ENCODE measurements around the gene AHR. TPM values are rescaled to one million over a fixed set of nuclear protein-coding genes. Genes with fewer than 3 reads are reported as not detected.
A peak's percentile ranks its signal among the peaks of the same experiment; 100 is the strongest.

The AHR gene
- total and polyA plus RNA-seq, 5 donors from 2014 or later: 10.3 to 120 (median 13.3) TPM

GRCh38 chr7:17362439-17363105, 64.1 kb downstream of the AHR start:
- Mint-ChIP-seq H3K27ac (no peak overlapping the region), H3K4me3 (no peak overlapping the region), H3K9me3 (peaks cover 0 to 3% (median 0%) of the 10 kb centered on the region in 7 donors), H3K36me3 (no peaks in the 10 kb centered on the region), H3K27me3 (peaks cover 6% of the 10 kb centered on the region), H3K4me1 (peaks cover 0 to 8% (median 5%) of the 10 kb centered on the region in 4 donors)
- H3K27me3 ChIP-seq (ENCODE audit: control insufficient read depth, insufficient read depth, low read length): no peaks in the 10 kb centered on the region
- DNase-seq (no peak), ATAC-seq (ENCODE audit: low read depth in 2 of 2) (no peak)
- peaks cover 5% of the 10 kb centered on the region for H3K4me1 ChIP-seq (ENCODE audit: control insufficient read depth, insufficient read depth, low read length, poor library complexity, severe bottlenecking)
- no peak overlapping the region for H3K4me3 ChIP-seq (ENCODE audit: low read depth, low read length)
- H3K9me3 ChIP-seq (ENCODE audit: control insufficient read depth in 2 of 2, low read length in 2 of 2): no peaks in the 10 kb centered on the region
- no peaks in the 10 kb centered on the region for H3K36me3 ChIP-seq (ENCODE audit: control insufficient read depth, insufficient read depth, low read length)
- no peak overlapping the region for H3K27ac ChIP-seq (ENCODE audit: insufficient read depth, low read length, poor library complexity, severe bottlenecking)

GRCh38 chr7:17364671-17365070, 66.2 kb downstream of the AHR start:
- Histone ChIP-seq H3K4me1 (ENCODE audit: control insufficient read depth, insufficient read depth, low read length, poor library complexity, severe bottlenecking) (peaks cover 5% of the 10 kb centered on the region), H3K27me3 (ENCODE audit: control insufficient read depth, insufficient read depth, low read length) (no peaks in the 10 kb centered on the region), H3K9me3 (ENCODE audit: control insufficient read depth in 2 of 2, low read length in 2 of 2) (no peaks in the 10 kb centered on the region), H3K36me3 (ENCODE audit: control insufficient read depth, insufficient read depth, low read length) (no peaks in the 10 kb centered on the region), H3K27ac (ENCODE audit: insufficient read depth, low read length, poor library complexity, severe bottlenecking) (no peak overlapping the region), H3K4me3 (ENCODE audit: low read depth, low read length) (no peak overlapping the region)
- Mint-ChIP-seq H3K36me3 (no peaks in the 10 kb centered on the region), H3K9me3 (peaks cover 0 to 3% (median 0%) of the 10 kb centered on the region in 7 donors), H3K4me1 (peaks cover 0 to 8% (median 5%) of the 10 kb centered on the region in 4 donors), H3K27me3 (peaks cover 6% of the 10 kb centered on the region), H3K4me3 (no peak overlapping the region), H3K27ac (no peak overlapping the region)
- DNase-seq (no peak), ATAC-seq (ENCODE audit: low read depth in 2 of 2) (no peak)

GRCh38 chr7:17365775-17366174, 67.3 kb downstream of the AHR start:
- Mint-ChIP-seq H3K9me3 (peaks cover 0 to 3% (median 0%) of the 10 kb centered on the region in 7 donors), H3K27me3 (peaks cover 6% of the 10 kb centered on the region), H3K4me1 (peaks cover 0 to 8% (median 5%) of the 10 kb centered on the region in 4 donors), H3K36me3 (no peaks in the 10 kb centered on the region), H3K27ac (no peak overlapping the region), H3K4me3 (no peak overlapping the region)
- H3K36me3 ChIP-seq (ENCODE audit: control insufficient read depth, insufficient read depth, low read length): no peaks in the 10 kb centered on the region
- no peak overlapping the region for H3K4me3 ChIP-seq (ENCODE audit: low read depth, low read length)
- no peaks in the 10 kb centered on the region for H3K27me3 ChIP-seq (ENCODE audit: control insufficient read depth, insufficient read depth, low read length)
- peaks cover 5% of the 10 kb centered on the region for H3K4me1 ChIP-seq (ENCODE audit: control insufficient read depth, insufficient read depth, low read length, poor library complexity, severe bottlenecking)
- no peak for ATAC-seq (ENCODE audit: low read depth in 2 of 2)
- DNase-seq: peak in 1 of 3 donors; percentile 20
- no peaks in the 10 kb centered on the region for H3K9me3 ChIP-seq (ENCODE audit: control insufficient read depth in 2 of 2, low read length in 2 of 2)
- H3K27ac ChIP-seq (ENCODE audit: insufficient read depth, low read length, poor library complexity, severe bottlenecking): no peak overlapping the region

GRCh38 chr7:17367502-17367901, 69.0 kb downstream of the AHR start:
- H3K9me3 ChIP-seq (ENCODE audit: control insufficient read depth in 2 of 2, low read length in 2 of 2): no peaks in the 10 kb centered on the region
- no peaks in the 10 kb centered on the region for H3K27me3 ChIP-seq (ENCODE audit: control insufficient read depth, insufficient read depth, low read length)
- DNase-seq (no peak), ATAC-seq (ENCODE audit: low read depth in 2 of 2) (no peak)
- no peak overlapping the region for H3K4me3 ChIP-seq (ENCODE audit: low read depth, low read length)
- no peak overlapping the region for H3K4me3 Mint-ChIP-seq
- no peak overlapping the region for H3K27ac Mint-ChIP-seq
- H3K4me1 Mint-ChIP-seq: peaks cover 0 to 8% (median 5%) of the 10 kb centered on the region in 4 donors
- H3K36me3 ChIP-seq (ENCODE audit: control insufficient read depth, insufficient read depth, low read length): no peaks in the 10 kb centered on the region
- peaks cover 5% of the 10 kb centered on the region for H3K4me1 ChIP-seq (ENCODE audit: control insufficient read depth, insufficient read depth, low read length, poor library complexity, severe bottlenecking)
- no peaks in the 10 kb centered on the region for H3K36me3 Mint-ChIP-seq
- H3K27ac ChIP-seq (ENCODE audit: insufficient read depth, low read length, poor library complexity, severe bottlenecking): no peak overlapping the region
- H3K27me3 Mint-ChIP-seq: peaks cover 1% of the 10 kb centered on the region
- no peaks in the 10 kb centered on the region for H3K9me3 Mint-ChIP-seq

- H3K9me3 Mint-ChIP-seq: no peaks in the 10 kb centered on the region
- ATAC-seq (ENCODE audit: low read depth in 2 of 2) (no peak), DNase-seq (no peak)
- H3K4me1 Mint-ChIP-seq: peaks cover 0 to 8% (median 5%) of the 10 kb centered on the region in 4 donors
- H3K36me3 ChIP-seq (ENCODE audit: control insufficient read depth, insufficient read depth, low read length): no peaks in the 10 kb centered on the region
- peaks cover 5% of the 10 kb centered on the region for H3K4me1 ChIP-seq (ENCODE audit: control insufficient read depth, insufficient read depth, low read length, poor library complexity, severe bottlenecking)
- H3K4me3 Mint-ChIP-seq: no peak overlapping the region
- no peaks in the 10 kb centered on the region for H3K9me3 ChIP-seq (ENCODE audit: control insufficient read depth in 2 of 2, low read length in 2 of 2)
- H3K4me3 ChIP-seq (ENCODE audit: low read depth, low read length): no peak overlapping the region
- no peaks in the 10 kb centered on the region for H3K27me3 Mint-ChIP-seq
- H3K27ac Mint-ChIP-seq: no peak overlapping the region
- H3K36me3 Mint-ChIP-seq: no peaks in the 10 kb centered on the region
- H3K27me3 ChIP-seq (ENCODE audit: control insufficient read depth, insufficient read depth, low read length): no peaks in the 10 kb centered on the region
- H3K27ac ChIP-seq (ENCODE audit: insufficient read depth, low read length, poor library complexity, severe bottlenecking): no peak overlapping the region
Measured at GRCh38 chr7:17368856-17369524, 70.5 kb downstream of the AHR start.

GRCh38 chr7:17369691-17370426, 71.4 kb downstream of the AHR start:
- ATAC-seq (ENCODE audit: low read depth in 2 of 2) (no peak), DNase-seq (no peak)
- no peaks in the 10 kb centered on the region for H3K27me3 Mint-ChIP-seq
- peaks cover 5% of the 10 kb centered on the region for H3K4me1 ChIP-seq (ENCODE audit: control insufficient read depth, insufficient read depth, low read length, poor library complexity, severe bottlenecking)
- no peak overlapping the region for H3K27ac Mint-ChIP-seq
- H3K36me3 ChIP-seq (ENCODE audit: control insufficient read depth, insufficient read depth, low read length): no peaks in the 10 kb centered on the region
- H3K9me3 ChIP-seq (ENCODE audit: control insufficient read depth in 2 of 2, low read length in 2 of 2): no peaks in the 10 kb centered on the region
- no peak overlapping the region for H3K27ac ChIP-seq (ENCODE audit: insufficient read depth, low read length, poor library complexity, severe bottlenecking)
- H3K36me3 Mint-ChIP-seq: no peaks in the 10 kb centered on the region
- no peak overlapping the region for H3K4me3 ChIP-seq (ENCODE audit: low read depth, low read length)
- no peaks in the 10 kb centered on the region for H3K9me3 Mint-ChIP-seq
- H3K4me3 Mint-ChIP-seq: no peak overlapping the region
- H3K27me3 ChIP-seq (ENCODE audit: control insufficient read depth, insufficient read depth, low read length): no peaks in the 10 kb centered on the region
- H3K4me1 Mint-ChIP-seq: peaks cover 0 to 8% (median 5%) of the 10 kb centered on the region in 4 donors

- no peak overlapping the region for H3K27ac ChIP-seq (ENCODE audit: insufficient read depth, low read length, poor library complexity, severe bottlenecking)
- H3K4me3 ChIP-seq (ENCODE audit: low read depth, low read length): no peak overlapping the region
- H3K36me3 ChIP-seq (ENCODE audit: control insufficient read depth, insufficient read depth, low read length): no peaks in the 10 kb centered on the region
- DNase-seq: no peak
- no peaks in the 10 kb centered on the region for H3K27me3 Mint-ChIP-seq
- no peak overlapping the region for H3K4me3 Mint-ChIP-seq
- H3K9me3 Mint-ChIP-seq: no peaks in the 10 kb centered on the region
- no peaks in the 10 kb centered on the region for H3K4me1 Mint-ChIP-seq
- no peak for ATAC-seq (ENCODE audit: low read depth in 2 of 2)
- no peaks in the 10 kb centered on the region for H3K4me1 ChIP-seq (ENCODE audit: control insufficient read depth, insufficient read depth, low read length, poor library complexity, severe bottlenecking)
- no peaks in the 10 kb centered on the region for H3K36me3 Mint-ChIP-seq
- no peaks in the 10 kb centered on the region for H3K9me3 ChIP-seq (ENCODE audit: control insufficient read depth in 2 of 2, low read length in 2 of 2)
- no peak overlapping the region for H3K27ac Mint-ChIP-seq
- no peaks in the 10 kb centered on the region for H3K27me3 ChIP-seq (ENCODE audit: control insufficient read depth, insufficient read depth, low read length)
Measured at GRCh38 chr7:17370901-17371585, 72.6 kb downstream of the AHR start.

All from CD4-positive, CD25-positive, alpha-beta regulatory T cell (primary cell).